GM19467 (cell line): ENCODE data around the gene EIF3K.

Experiments
- ATAC-seq: cut with Tn5 transposase; IDR thresholded peaks from one replicate; pipeline ENCODE4 v1.9.1; 2021; ENCODE audit warnings: mild to moderate bottlenecking, moderate library complexity; ENCODE audit not compliant: unreplicated experiment

EIF3K gene

GRCh38 chr19:38683393-38684077 is 64.5 kb downstream of the EIF3K start:
- ATAC-seq: no peak

GRCh38 chr19:38684078-38684861 is 65.3 kb downstream of the EIF3K start:
- ATAC-seq: no peak

GRCh38 chr19:38684862-38685665 is 66.1 kb downstream of the EIF3K start:
- no peak for ATAC-seq

- ATAC-seq: no peak
Measured at GRCh38 chr19:38685666-38686529, 66.9 kb downstream of the EIF3K start.

GRCh38 chr19:38686530-38686888 is 67.5 kb downstream of the EIF3K start:
- ATAC-seq: no peak
